Measurements from ENCODE around the gene TRIM44.

GRCh38 chr11:35761899-35762298, 99.3 kb downstream of the TRIM44 start:
- TF ChIP-seq CTCF (IDR thresholded peaks at IDR 0.05) (no peak), ZFX (IDR thresholded peaks at IDR 0.05; ENCODE audit: borderline replicate concordance) (no peak)
